ENCODE data around the gene NFATC2. TPM values are rescaled to one million over a fixed set of nuclear protein-coding genes. Genes with fewer than 3 reads are reported as not detected.

Gene NFATC2
- total RNA-seq, 1 experiment from 2014 or later: 5.0 TPM

- Histone ChIP-seq H2AFZ (ENCODE audit: low read depth, low read length, poor library complexity, severe bottlenecking) (no peak overlapping the region), H3K9me2 (ENCODE audit: insufficient read depth) (no peaks in the 10 kb centered on the region), H3K4me1 (ENCODE audit: control insufficient read depth in 1 of 2, insufficient read depth in 2 of 2, low read length in 2 of 2) (peaks cover 0 to 6% of the 10 kb centered on the region in 2 experiments; a peak in 2 of 4 replicates), H3K79me2 (ENCODE audit: insufficient read depth, low read length) (no peaks in the 10 kb centered on the region), H3K27me3 (ENCODE audit: insufficient read depth, low read length) (no peaks in the 10 kb centered on the region), H3K36me3 (ENCODE audit: control insufficient read depth in 1 of 2, insufficient read depth in 2 of 2, low read length in 2 of 2) (no peaks in the 10 kb centered on the region), H3K4me3 (replicated peaks in 1 of 2; ENCODE audit: low read depth in 1 of 2, low read length in 2 of 2) (no peak overlapping the region), H3K4me2 (ENCODE audit: low read length) (no peak overlapping the region), H3K9me3 (ENCODE audit: control insufficient read depth in 1 of 2, insufficient read depth in 1 of 2, low read depth in 1 of 2, low read length in 2 of 2) (no peaks in the 10 kb centered on the region; a peak in 1 of 4 replicates), H3K27ac (ENCODE audit: low read depth, low read length) (no peak overlapping the region), H4K20me1 (ENCODE audit: insufficient read depth) (no peaks in the 10 kb centered on the region), H3K9ac (ENCODE audit: low read length) (no peak overlapping the region)
- ChIA-PET RAD21 (ENCODE audit: low non-redundant PET in 1 of 2, low total read pairs in 2 of 2, uncharacterized antibody in 2 of 2, unreplicated experiment in 2 of 2) (no interaction called here), POLR2A (no interaction called here), CTCF (no interaction called here)
- TF ChIP-seq POLR2AphosphoS5 (IDR thresholded peaks at IDR 0.05; ENCODE audit: low read depth, low read length): no peak
- no peak for TF ChIP-seq POLR2A (IDR thresholded peaks at IDR 0.05; ENCODE audit: borderline replicate concordance, extremely low read depth, insufficient read depth, insufficient read length)
- no peak for TF ChIP-seq REST (IDR thresholded peaks at IDR 0.05; ENCODE audit: low read depth)
- no peak for TF ChIP-seq CTCF (IDR thresholded peaks at IDR 0.05 in 2 of 3, conservative IDR thresholded peaks at IDR 0.05 in 1 of 3; ENCODE audit: borderline replicate concordance in 1 of 3, insufficient read depth in 1 of 3, low read depth in 2 of 3, low read length in 2 of 3)
- no peak for TF ChIP-seq ELF1 (IDR thresholded peaks at IDR 0.05; ENCODE audit: borderline replicate concordance, low read depth)
- TF ChIP-seq TCF7L2 (IDR thresholded peaks at IDR 0.05; ENCODE audit: borderline replicate concordance, extremely low read depth, insufficient read depth, insufficient read length): no peak
- TF ChIP-seq EGR1 (IDR thresholded peaks at IDR 0.05; ENCODE audit: low read depth): no peak
- TF ChIP-seq FOSL1 (IDR thresholded peaks at IDR 0.05; ENCODE audit: low read depth): no peak
- TF ChIP-seq MAX (IDR thresholded peaks at IDR 0.05): no peak
- TF ChIP-seq ZBTB33 (IDR thresholded peaks at IDR 0.05; ENCODE audit: extremely low read depth, insufficient replicate concordance, low read length): no peak
- TF ChIP-seq ZFX (IDR thresholded peaks at IDR 0.05): no peak
- no peak for TF ChIP-seq SIN3A (IDR thresholded peaks at IDR 0.05; ENCODE audit: low read depth)
- TF ChIP-seq SP1 (IDR thresholded peaks at IDR 0.05; ENCODE audit: low read depth): no peak
- no peak for TF ChIP-seq RAD21 (IDR thresholded peaks at IDR 0.05; ENCODE audit: low read depth)
- no peak for TF ChIP-seq JUND (IDR thresholded peaks at IDR 0.05)
- no peak for TF ChIP-seq ZNF274 (IDR thresholded peaks at IDR 0.05; ENCODE audit: low read depth, low read length)
- no peak for TF ChIP-seq EZH2phosphoT487 (IDR thresholded peaks at IDR 0.05; ENCODE audit: borderline replicate concordance)
- no peak for TF ChIP-seq EZH2 (IDR thresholded peaks at IDR 0.05)
- TF ChIP-seq YY1 (IDR thresholded peaks at IDR 0.05; ENCODE audit: extremely low read depth, insufficient replicate concordance, low read depth, low read length): no peak
- no peak for DNase-seq (ENCODE audit: low read depth, low spot score)
- BruUV-seq (replicated peaks): no TSS peak
- no peak for ATAC-seq
- intact Hi-C loops (cut with micrococcal nuclease): no loop called here
Measured at GRCh38 chr20:51574248-51575033, 31.9 kb upstream of the NFATC2 start.

All from HCT116 (cell line).